Mesenchymal stem cell (in vitro differentiated cells and primary cell): ENCODE data around the gene ARL11.

Source experiments
- DNase-seq: peaks from one replicate; pipeline ENCODE4 v3.0.0-alpha.2; 2013
- H2AFZ ChIP-seq: one replicate; pipeline ENCODE4 v1.6.1; 2013; ENCODE audit warnings: low read depth, mild to moderate bottlenecking, control low read depth, inconsistent platforms, low read length, moderate library complexity
- H2AK5ac ChIP-seq: 2 replicates; pipeline ENCODE4 v1.6.1; 2013; ENCODE audit warnings: low read length, moderate library complexity, mild to moderate bottlenecking, inconsistent platforms; ENCODE audit not compliant: severe bottlenecking
- H2BK120ac ChIP-seq: one replicate; pipeline ENCODE4 v1.6.1; 2013; ENCODE audit warnings: low read depth, mild to moderate bottlenecking, inconsistent platforms, low read length, moderate library complexity
- H2BK12ac ChIP-seq, 2 experiments: one replicate each; pipeline ENCODE4 v1.6.1; 2013; ENCODE audit warnings: inconsistent platforms in 2 of 2, low read length in 2 of 2, mild to moderate bottlenecking in 2 of 2, moderate library complexity in 2 of 2, control low read depth in 1 of 2
- H2BK15ac ChIP-seq: one replicate; pipeline ENCODE4 v1.6.1; 2013; ENCODE audit warnings: mild to moderate bottlenecking, low read depth, inconsistent platforms; ENCODE audit not compliant: poor library complexity, severe bottlenecking
- H2BK5ac ChIP-seq: 2 replicates; pipeline ENCODE4 v1.6.1; 2013; ENCODE audit warnings: low read depth, mild to moderate bottlenecking, low read length, control low read depth, inconsistent platforms; ENCODE audit not compliant: poor library complexity, severe bottlenecking
- H3K14ac ChIP-seq, 2 experiments: one replicate each; pipeline ENCODE4 v1.6.1; 2013; ENCODE audit warnings: inconsistent platforms in 2 of 2, low read length in 2 of 2, control low read depth in 1 of 2, mild to moderate bottlenecking in 1 of 2, moderate library complexity in 1 of 2
- H3K18ac ChIP-seq, 2 experiments: one replicate each; pipeline ENCODE4 v1.6.1; 2013; ENCODE audit warnings: inconsistent platforms in 2 of 2, low read length in 2 of 2, control low read depth in 1 of 2, low read depth in 1 of 2, mild to moderate bottlenecking in 1 of 2
- H3K23ac ChIP-seq, 2 experiments: one replicate each; pipeline ENCODE4 v1.6.1; 2013; ENCODE audit warnings: inconsistent platforms in 2 of 2, low read length in 2 of 2, mild to moderate bottlenecking in 2 of 2, moderate library complexity in 2 of 2, control low read depth in 1 of 2
- H3K27ac ChIP-seq: 2 replicates; pipeline ENCODE4 v1.5.1; 2013; ENCODE audit warnings: mild to moderate bottlenecking, moderate library complexity, low read length, control low read depth, inconsistent platforms; ENCODE audit not compliant: poor library complexity, severe bottlenecking
- H3K27me3 ChIP-seq, 2 experiments: 2 replicates each; pipeline versions ENCODE4 v1.6.1 to v1.7.0; 2013; ENCODE audit warnings: low read length in 2 of 2, mild to moderate bottlenecking in 2 of 2, moderate library complexity in 2 of 2, control low read depth in 1 of 2, inconsistent platforms in 1 of 2; ENCODE audit not compliant: control insufficient read depth in 1 of 2, insufficient read depth in 1 of 2
- H3K36me3 ChIP-seq, 2 experiments: 2 replicates each; pipeline versions ENCODE4 v1.6.1 to v1.7.0; 2013; ENCODE audit warnings: low read length in 2 of 2, control low read depth in 1 of 2, inconsistent platforms in 1 of 2, low read depth in 1 of 2, mild to moderate bottlenecking in 1 of 2; ENCODE audit not compliant: insufficient read depth in 2 of 2, control insufficient read depth in 1 of 2
- H3K4ac ChIP-seq, 2 experiments: one replicate each; pipeline ENCODE4 v1.6.1; 2013; ENCODE audit warnings: inconsistent platforms in 2 of 2, low read length in 2 of 2, mild to moderate bottlenecking in 2 of 2, moderate library complexity in 2 of 2, control low read depth in 1 of 2, low read depth in 1 of 2
- H3K4me1 ChIP-seq: 2 replicates; pipeline ENCODE4 v1.6.1; 2013; ENCODE audit warnings: low read depth, low read length, control low read depth; ENCODE audit not compliant: control insufficient read depth, insufficient read depth
- H3K4me2 ChIP-seq: 2 replicates; pipeline ENCODE4 v1.6.1; 2013; ENCODE audit warnings: low read length, mild to moderate bottlenecking, inconsistent platforms; ENCODE audit not compliant: poor library complexity, severe bottlenecking
- H3K4me3 ChIP-seq, 2 experiments: 2 replicates each; pipeline versions ENCODE4 v1.5.1 to v1.7.0; 2013; ENCODE audit warnings: low read length in 2 of 2, mild to moderate bottlenecking in 2 of 2, control low read depth in 1 of 2, low read depth in 1 of 2; ENCODE audit not compliant: insufficient read depth in 1 of 2
- H3K79me1 ChIP-seq: replicated peaks from 2 replicates; pipeline ENCODE4 v1.6.1; 2013; ENCODE audit warnings: mild to moderate bottlenecking, control low read depth, low read length, inconsistent platforms; ENCODE audit not compliant: poor library complexity, severe bottlenecking
- H3K9ac ChIP-seq: 2 replicates; pipeline ENCODE4 v1.7.0; 2013; ENCODE audit warnings: mild to moderate bottlenecking, low read length, moderate library complexity
- H3K9me3 ChIP-seq: 2 replicates; pipeline ENCODE4 v1.7.0; 2013; ENCODE audit warnings: mild to moderate bottlenecking, low read length; ENCODE audit not compliant: control insufficient read depth
- H4K8ac ChIP-seq: one replicate; pipeline ENCODE4 v1.6.1; 2013; ENCODE audit warnings: inconsistent platforms, mild to moderate bottlenecking, low read length, moderate library complexity
- H4K91ac ChIP-seq: one replicate; pipeline ENCODE4 v1.6.1; 2013; ENCODE audit warnings: mild to moderate bottlenecking, low read length, inconsistent platforms
- WGBS: methylation state at CpG from one replicate; pipeline ENCODE4 v1.1.7; 2013; ENCODE audit warnings: mixed read lengths; 5-methylcytosine and 5-hydroxymethylcytosine counted together

The ARL11 gene

DNA sequence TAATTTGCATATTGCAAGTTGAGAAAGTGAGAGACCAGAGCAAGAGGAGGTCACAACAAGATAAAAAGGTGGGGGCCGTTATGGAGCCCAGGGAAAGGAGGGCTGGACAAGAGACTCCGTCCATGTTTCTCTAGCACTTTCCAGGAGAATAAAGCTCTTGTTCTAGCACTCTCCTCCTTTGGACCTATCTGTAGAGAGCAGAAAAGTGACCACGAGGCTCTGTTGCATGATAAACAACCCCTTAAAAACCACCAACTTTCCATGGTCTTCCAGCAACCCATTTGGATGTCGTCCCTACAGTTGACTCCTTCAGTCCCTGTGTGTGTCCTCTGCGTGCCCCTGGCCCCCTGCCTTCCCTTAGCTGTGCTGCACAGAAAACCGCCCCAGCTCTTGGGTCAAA lies 4.1 kb upstream of the ARL11 start:
- H4K91ac ChIP-seq: no peak overlapping the region
- no peak overlapping the region for H3K9ac ChIP-seq
- H2BK120ac ChIP-seq: no peak overlapping the region
- no peaks in the 10 kb centered on the region for H3K27me3 ChIP-seq
- no peak overlapping the region for H2AK5ac ChIP-seq
- DNase-seq: no peak
- H3K14ac ChIP-seq: no peak overlapping the region
- no peak overlapping the region for H3K4ac ChIP-seq
- H3K23ac ChIP-seq: no peak overlapping the region
- H3K79me1 ChIP-seq: no peaks in the 10 kb centered on the region
- no peak overlapping the region for H3K4me2 ChIP-seq
- no peak overlapping the region for H4K8ac ChIP-seq
- no peak overlapping the region for H3K18ac ChIP-seq
- no peak overlapping the region for H3K4me3 ChIP-seq
- no peak overlapping the region for H3K27ac ChIP-seq
- H3K36me3 ChIP-seq: no peaks in the 10 kb centered on the region
- WGBS: 96% methylated on average over 6 of the region's 6 CpGs
- H3K4me1 ChIP-seq: peaks cover 12% of the 10 kb centered on the region
- H2BK5ac ChIP-seq: no peak overlapping the region
- no peak overlapping the region for H2BK15ac ChIP-seq
- no peak overlapping the region for H2BK12ac ChIP-seq
- no peaks in the 10 kb centered on the region for H3K9me3 ChIP-seq
- no peak overlapping the region for H2AFZ ChIP-seq

DNA sequence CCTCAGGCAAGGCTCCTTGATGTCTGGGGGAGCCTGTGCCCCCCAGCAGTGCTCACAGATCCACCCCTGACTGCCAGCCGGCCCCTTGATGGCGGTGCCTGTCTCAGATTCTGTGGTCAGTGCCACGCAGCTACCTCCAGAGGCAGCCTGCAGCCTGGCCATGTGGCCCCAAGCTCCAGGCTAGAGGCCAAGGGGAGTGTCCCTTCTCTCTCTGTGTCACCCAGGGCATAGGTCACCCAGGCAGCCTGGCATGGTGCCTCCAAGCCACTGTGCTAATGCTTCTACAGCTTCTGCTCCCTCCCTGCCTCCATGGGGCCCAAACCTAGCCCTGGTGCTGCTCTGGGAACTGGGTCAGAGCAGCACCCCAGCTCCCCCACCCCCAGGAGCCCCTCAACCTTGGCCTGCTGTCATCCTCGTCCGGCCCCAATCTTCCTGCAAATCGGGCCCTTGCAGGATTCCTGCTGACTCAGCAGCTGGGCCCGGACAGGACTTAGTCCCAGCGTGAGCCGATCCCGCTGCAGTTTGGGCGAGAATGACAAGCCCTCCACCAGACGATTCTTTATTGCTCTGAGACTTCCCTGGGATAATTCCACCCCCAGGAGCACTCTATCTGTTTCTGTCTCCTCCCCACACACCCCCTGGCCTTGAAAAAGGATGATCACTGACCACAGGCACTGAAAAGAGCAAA lies 2.8 kb upstream of the ARL11 start:
- no peak overlapping the region for H2AK5ac ChIP-seq
- peak overlapping the region; percentile 47 for H2AFZ ChIP-seq
- H3K27me3 ChIP-seq: no peaks in the 10 kb centered on the region
- peaks cover 11% of the 10 kb centered on the region for H3K4me1 ChIP-seq
- 57% methylated on average over 12 of the region's 12 CpGs for WGBS
- H3K14ac ChIP-seq: peak overlapping the region in 1 of 2 experiments; percentile 75
- H3K27ac ChIP-seq: peak overlapping the region; percentile 7
- no peak overlapping the region for H2BK120ac ChIP-seq
- no peak overlapping the region for H2BK15ac ChIP-seq
- peak overlapping the region; percentile 64 to 66 for H3K18ac ChIP-seq
- peak overlapping the region; percentile 61 for H4K91ac ChIP-seq
- H3K79me1 ChIP-seq: no peaks in the 10 kb centered on the region
- H3K9me3 ChIP-seq: no peaks in the 10 kb centered on the region
- H2BK12ac ChIP-seq: peak overlapping the region in 1 of 2 experiments; percentile 59
- no peaks in the 10 kb centered on the region for H3K36me3 ChIP-seq
- no peak for DNase-seq
- H3K9ac ChIP-seq: peak overlapping the region; percentile 42
- H3K4me2 ChIP-seq: no peak overlapping the region
- H4K8ac ChIP-seq: peak overlapping the region; percentile 81
- H3K4ac ChIP-seq: peak overlapping the region in 1 of 2 experiments; percentile 12
- no peak overlapping the region for H3K23ac ChIP-seq
- H3K4me3 ChIP-seq: no peak overlapping the region
- H2BK5ac ChIP-seq: no peak overlapping the region

DNA sequence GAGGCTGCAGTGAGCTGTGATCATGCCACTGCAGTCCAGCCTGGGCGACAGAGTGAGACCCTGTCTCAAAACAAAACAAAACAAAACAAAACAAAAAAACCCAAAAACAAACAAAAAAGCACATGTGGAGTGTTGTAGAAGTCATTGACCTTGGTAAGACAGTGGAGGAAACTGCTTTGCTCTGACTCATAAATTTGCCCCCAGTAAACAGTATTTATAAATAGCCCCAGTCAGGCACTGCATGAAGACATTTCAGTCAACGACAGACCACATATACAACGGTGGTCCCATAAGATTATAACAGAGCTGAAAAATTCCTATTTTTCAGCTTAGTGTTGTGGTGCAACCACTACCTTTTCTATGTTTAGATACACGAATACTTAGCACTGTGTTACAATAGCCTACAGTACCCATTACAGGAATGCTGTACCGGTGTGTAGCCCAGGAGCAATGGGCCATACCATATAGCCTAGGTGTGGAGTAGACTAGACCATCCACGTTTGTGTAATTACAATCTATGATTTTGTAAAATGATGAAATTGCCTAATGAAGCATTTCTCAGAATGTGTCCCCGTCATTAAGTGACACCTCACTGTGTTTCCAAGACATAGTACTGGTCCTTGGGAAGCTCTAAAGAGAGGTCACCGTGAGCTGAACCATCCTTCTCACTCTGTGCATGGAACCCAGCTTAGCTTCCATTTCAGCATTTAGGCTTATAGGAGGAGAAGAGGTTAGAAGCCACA lies 1.1 kb downstream of the ARL11 start:
- Histone ChIP-seq H2AK5ac (no peak overlapping the region), H3K36me3 (no peaks in the 10 kb centered on the region), H3K4ac (no peak overlapping the region), H4K91ac (no peak overlapping the region), H2AFZ (no peak overlapping the region), H2BK12ac (no peak overlapping the region), H3K23ac (no peak overlapping the region), H4K8ac (no peak overlapping the region), H3K14ac (no peak overlapping the region), H3K79me1 (no peaks in the 10 kb centered on the region), H3K4me1 (peaks cover 11% of the 10 kb centered on the region), H2BK5ac (no peak overlapping the region), H3K9me3 (no peaks in the 10 kb centered on the region), H3K9ac (no peak overlapping the region), H3K4me3 (no peak overlapping the region), H3K18ac (no peak overlapping the region), H3K4me2 (no peak overlapping the region), H2BK15ac (no peak overlapping the region), H3K27ac (no peak overlapping the region), H3K27me3 (no peaks in the 10 kb centered on the region), H2BK120ac (no peak overlapping the region)
- WGBS: 84% methylated on average over 6 of the region's 8 CpGs
- DNase-seq: peak; percentile 65

DNA sequence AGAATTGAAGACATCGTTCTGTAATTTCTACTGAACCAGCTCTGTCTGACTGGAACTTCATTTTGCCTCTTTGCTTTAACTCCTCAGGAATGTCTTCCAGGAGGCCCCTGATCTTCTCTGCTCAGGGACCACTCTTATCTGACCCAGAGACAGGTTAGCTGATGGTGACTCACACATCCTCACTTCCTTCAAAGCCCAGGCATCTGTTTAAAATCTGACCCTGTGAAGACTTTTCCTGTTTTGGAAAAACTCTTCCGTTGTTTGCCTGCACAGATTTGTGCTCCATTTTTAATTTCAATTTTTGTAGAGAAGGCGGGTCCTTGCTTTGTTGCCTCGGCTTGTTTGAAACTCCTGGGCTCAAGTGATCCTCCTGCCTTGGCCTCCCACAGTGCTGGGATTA lies 1.6 kb downstream of the ARL11 start:
- Histone ChIP-seq H3K27ac (no peak overlapping the region), H3K27me3 (no peaks in the 10 kb centered on the region), H3K14ac (no peak overlapping the region), H2BK120ac (no peak overlapping the region), H3K18ac (no peak overlapping the region), H3K23ac (no peak overlapping the region), H3K9me3 (no peaks in the 10 kb centered on the region), H3K36me3 (no peaks in the 10 kb centered on the region), H3K4me2 (no peak overlapping the region), H3K4me3 (no peak overlapping the region), H3K4ac (peak overlapping the region in 1 of 2 experiments; percentile 48), H2BK5ac (no peak overlapping the region), H2AK5ac (no peak overlapping the region), H2BK15ac (peak overlapping the region; percentile 37), H3K9ac (no peak overlapping the region), H4K91ac (no peak overlapping the region), H3K79me1 (no peaks in the 10 kb centered on the region), H2AFZ (no peak overlapping the region), H4K8ac (peak overlapping the region; percentile 66), H2BK12ac (no peak overlapping the region), H3K4me1 (peaks cover 11% of the 10 kb centered on the region)
- 73% methylated on average over 4 of the region's 4 CpGs for WGBS
- peak; percentile 30 for DNase-seq
